Stimulated activated CD8-positive, alpha-beta memory T cell treated with anti-CD3 and anti-CD28 coated beads, Interleukin-12 subunit alpha, Interleukin-12 subunit beta, amount 100 ng/mL, for 1 hour (primary cell): ENCODE results near the gene ADAMTS19.
"Not testable (repeated sequence)": the region's sequence is repeated elsewhere in the genome, so short reads cannot be mapped to it uniquely, and the experiment has no call there.

Source experiments
- DNase-seq: peaks from one replicate; pipeline ENCODE4 v3.0.0-alpha.2; 2020; ENCODE audit warnings: low read depth

Gene ADAMTS19

DNA sequence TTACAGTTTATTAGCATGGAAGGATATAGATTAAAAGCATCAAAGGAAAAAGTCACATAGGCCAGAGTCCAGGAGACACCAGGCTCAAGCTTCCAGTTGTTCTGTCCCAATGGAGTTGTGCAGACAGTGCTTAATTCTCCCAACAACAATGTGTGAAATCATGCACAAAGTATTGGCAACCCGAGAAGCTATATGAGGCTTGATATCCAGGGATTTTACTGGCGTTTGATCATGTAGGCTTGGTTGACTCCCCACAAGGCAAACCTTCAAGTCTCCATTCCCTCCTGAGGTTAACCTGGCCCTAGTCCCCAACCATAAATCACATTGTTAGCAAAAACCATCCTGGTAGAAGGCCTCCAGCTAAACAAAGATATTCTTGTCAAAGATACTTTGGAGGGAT, 141.5 kb downstream of the ADAMTS19 start:
- DNase-seq, result no peak

DNA sequence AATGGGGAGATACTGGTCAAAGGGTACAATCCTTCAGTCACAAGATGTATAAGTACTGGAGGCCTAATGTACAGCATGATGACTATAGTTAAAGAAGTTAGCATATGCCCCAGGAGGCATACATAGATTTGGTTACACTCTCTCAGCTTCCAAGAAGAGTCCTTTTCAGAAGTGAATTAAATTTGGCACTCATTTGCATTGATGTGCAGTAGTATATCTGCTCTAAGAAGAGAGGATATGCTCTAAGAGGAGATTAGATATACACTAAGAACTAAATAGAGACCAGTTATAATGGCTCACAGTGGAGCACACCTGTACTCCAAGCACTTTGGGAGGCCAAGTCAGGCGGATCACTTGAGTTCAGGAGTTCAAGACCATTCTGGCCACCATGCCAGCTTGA, 148.3 kb downstream of the ADAMTS19 start:
- no peak for DNase-seq

DNA sequence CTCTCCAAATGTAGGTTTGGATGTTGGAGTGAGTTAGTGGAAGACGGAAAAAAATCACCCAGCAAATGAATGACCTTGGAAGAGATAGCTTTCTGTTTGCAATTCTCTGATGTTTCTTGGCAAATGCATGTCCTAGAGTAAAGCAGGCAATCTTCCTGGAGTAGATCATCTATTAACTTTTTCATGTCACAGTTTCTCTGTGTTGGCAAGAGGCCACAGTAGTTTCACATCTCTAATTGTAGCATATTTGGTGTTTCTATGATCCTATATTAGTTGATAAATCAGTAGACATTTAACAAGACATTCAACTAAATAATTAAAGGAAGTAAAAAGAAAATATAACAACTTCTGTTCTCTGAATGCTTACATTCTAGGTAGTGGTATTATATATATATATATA, 149.6 kb downstream of the ADAMTS19 start:
- no peak for DNase-seq

- DNase-seq, result no peak
Observed at GRCh38 chr5:129616517-129616916, 156.4 kb downstream of the ADAMTS19 start.

DNA sequence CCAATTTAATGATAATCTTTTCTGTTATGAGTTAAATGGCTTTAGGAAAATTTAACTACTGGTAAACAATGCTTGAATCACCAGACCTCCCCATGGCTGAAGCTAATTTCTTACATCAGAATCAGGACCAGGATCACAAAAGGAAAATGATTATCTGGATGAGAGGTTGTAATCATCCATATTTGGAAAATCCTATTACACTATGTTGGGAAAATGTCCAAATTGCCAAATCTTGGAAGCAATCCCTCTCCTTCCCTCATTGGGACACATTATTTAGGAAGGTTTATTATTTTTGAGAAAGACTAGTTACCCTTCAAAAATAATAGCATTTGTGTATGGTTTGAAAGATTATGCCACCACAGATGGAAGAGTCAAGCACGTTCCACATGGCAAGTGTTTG, 157.1 kb downstream of the ADAMTS19 start:
- DNase-seq, result no peak

DNA sequence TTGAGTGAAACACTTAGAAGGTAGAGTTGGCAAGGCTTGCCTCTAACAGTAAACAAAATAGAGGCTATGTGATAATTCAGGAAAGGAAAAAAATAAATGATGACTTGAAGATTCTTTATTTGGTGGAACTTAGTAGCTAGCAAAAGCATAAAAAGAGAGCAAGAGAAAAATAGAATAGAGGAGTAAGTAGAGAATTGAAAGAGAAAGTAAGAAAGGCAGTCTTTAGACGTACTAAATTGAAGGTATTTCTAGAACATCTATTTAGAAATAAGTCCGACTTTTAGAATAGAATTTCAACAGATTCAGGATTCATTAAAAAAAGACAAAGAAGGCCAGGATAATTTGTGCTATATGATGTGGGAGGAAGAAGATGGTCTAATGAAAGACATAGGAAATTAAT, 159.7 kb downstream of the ADAMTS19 start:
- DNase-seq, result no peak

- no peak for DNase-seq
Observed at GRCh38 chr5:129622531-129622930, 162.4 kb downstream of the ADAMTS19 start.

GRCh38 chr5:129629575-129629974, 169.5 kb downstream of the ADAMTS19 start:
- no peak for DNase-seq

DNA sequence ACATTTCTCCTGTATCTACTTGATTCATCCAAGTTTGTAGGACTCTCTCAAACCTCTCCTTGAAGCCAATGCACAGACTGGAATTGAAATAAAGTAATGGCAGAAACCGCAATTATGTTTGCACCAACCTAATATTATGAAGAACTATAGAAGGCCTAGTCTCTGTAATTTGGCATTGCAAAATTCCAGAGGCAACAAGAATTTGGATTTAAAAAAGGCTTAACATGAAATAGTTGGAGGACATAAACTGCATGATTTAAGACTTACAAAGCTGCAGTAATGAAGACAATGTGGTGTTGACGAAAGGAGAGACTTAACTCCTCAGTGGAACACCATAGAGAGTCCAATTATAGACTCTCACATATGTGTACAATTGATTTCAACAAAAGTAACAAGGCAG, 170.0 kb downstream of the ADAMTS19 start:
- no peak for DNase-seq

GRCh38 chr5:129631961-129632360, 171.9 kb downstream of the ADAMTS19 start:
- no peak for DNase-seq

DNA sequence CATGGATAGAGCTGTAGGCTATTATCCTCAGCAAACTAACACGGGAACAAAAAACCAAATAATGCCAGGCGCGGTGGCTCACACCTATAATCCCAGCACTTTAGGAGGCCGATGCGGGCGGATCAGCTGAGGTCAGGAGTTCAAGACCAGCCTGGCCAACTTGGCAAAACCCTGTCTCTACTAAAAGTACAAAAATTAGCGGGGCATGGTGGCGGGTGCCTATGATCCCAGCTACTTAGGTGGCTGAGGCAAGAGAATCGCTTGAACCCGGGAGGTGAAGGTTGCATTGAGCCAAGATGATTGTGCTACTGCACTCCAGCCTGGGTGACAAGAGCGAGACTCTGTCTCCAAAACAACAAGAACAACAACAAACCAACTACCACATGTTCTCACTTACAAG, 177.4 kb downstream of the ADAMTS19 start:
- not testable (repeated sequence) for DNase-seq

DNA sequence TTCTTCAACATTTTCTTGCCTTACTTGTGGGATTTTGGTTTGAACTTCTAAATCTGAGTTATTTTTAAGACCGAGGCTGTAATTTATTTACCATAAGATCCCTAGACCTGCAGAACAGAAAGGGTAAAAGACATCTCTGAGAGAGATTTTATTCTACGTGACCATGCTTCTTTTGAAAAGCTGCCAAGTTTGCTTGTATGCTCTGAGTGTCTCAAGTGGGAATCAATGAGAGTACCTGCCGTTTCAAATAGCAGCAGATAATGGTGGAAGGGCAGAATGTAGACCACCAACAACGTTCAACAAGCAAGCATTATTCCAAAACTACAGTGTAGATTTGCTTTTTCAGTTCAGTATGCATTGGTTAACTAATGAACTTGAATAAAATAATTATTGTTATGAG, 179.2 kb downstream of the ADAMTS19 start:
- no peak for DNase-seq

- no peak for DNase-seq
Observed at GRCh38 chr5:129652349-129653056, 192.4 kb downstream of the ADAMTS19 start.

GRCh38 chr5:129653057-129653375, 192.9 kb downstream of the ADAMTS19 start:
- DNase-seq, result no peak

- DNase-seq, result no peak
Observed at GRCh38 chr5:129653442-129653841, 193.3 kb downstream of the ADAMTS19 start.

GRCh38 chr5:129656952-129657351, 196.9 kb downstream of the ADAMTS19 start:
- DNase-seq, result no peak

DNA sequence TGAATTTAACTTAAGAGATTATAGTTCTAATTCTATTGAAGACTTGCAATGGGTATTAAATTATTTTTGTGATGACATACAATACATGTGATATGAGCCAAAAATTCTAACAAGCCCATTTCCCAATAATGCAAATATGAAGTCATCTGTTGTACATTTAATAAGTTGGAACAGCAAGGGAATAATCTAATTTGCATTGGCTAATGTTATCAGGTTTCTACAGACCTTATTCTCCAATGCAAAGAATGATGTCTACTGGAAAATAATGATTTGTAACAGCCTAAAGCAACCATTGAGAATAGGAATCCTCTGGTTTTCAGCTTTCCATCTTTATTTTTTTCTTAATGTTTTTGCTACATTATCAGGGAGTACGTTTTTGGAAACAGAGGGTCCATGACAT, 198.7 kb downstream of the ADAMTS19 start:
- no peak for DNase-seq

GRCh38 chr5:129661366-129662035, 201.4 kb downstream of the ADAMTS19 start:
- DNase-seq, result no peak

GRCh38 chr5:129664336-129664937, 204.3 kb downstream of the ADAMTS19 start:
- peak; percentile 3 for DNase-seq

DNA sequence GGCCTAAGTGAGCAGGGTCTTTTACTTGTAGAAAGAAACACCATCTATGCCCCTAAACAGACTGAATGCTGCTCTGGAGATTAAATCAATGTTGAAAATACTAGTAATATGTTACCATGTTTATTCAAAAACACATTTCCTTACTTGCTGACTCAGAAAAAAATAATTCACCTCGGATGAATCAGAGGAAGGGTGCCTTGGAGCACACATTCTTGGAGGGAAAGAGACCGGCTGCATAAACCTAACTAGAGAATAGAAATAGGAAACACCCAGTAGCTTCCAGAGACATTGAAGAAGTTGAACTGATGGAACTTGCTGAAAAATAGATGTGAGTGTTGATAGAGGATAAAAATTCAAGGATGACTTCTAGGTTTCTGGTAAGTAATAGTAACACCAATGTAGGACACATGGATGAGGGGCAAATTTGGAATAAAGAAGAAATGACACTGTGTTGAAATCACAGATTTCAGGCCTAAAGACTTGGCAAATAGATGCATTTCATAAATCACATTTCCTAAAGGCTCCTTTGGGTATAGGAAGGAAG, 210.9 kb downstream of the ADAMTS19 start:
- no peak for DNase-seq

GRCh38 chr5:129672006-129672405, 211.9 kb downstream of the ADAMTS19 start:
- no peak for DNase-seq

DNA sequence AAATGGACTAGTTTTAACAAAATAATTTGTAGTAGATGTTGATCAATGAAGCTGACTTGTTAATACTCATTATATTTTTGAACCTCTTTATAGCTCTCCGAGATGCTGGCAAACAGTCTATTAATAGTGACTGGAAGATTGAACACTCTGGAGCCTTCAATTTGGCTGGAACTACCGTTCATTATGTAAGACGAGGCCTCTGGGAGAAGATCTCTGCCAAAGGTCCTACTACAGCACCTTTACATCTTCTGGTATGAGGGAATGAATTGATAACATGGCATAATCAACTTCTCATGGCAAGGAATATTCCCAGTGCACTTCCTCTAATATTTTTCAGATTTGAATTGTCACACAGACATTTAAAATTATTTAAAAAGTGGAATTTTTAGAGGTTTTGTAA, 219.6 kb downstream of the ADAMTS19 start:
- no peak for DNase-seq

GRCh38 chr5:129687941-129688340, 227.8 kb downstream of the ADAMTS19 start:
- no peak for DNase-seq
